DOHH2 (cell line): ENCODE measurements around the gene KIF7.
A peak's percentile ranks its signal among the peaks of the same experiment; 100 is the strongest.

Experiments used
- H3F3A ChIP-seq: fragments of 200-600 bp; sonication (generic), shearing (Covaris generic); 2 replicates; pipeline ENCODE4 v1.6.0; 2016; ENCODE audit warnings: antibody characterized with exemption, mild to moderate bottlenecking; ENCODE audit not compliant: control insufficient read depth, insufficient read depth
- H3K27ac ChIP-seq: fragments of 200-600 bp; sonication (generic); 2 replicates; pipeline ENCODE4 v1.5.1; 2014; ENCODE audit warnings: low read depth, mild to moderate bottlenecking, low read length, moderate library complexity
- H3K27me3 ChIP-seq: fragments of 200-600 bp; sonication (generic); 2 replicates; pipeline ENCODE4 v1.6.1; 2014; ENCODE audit warnings: mild to moderate bottlenecking, low read length, mixed read lengths; ENCODE audit not compliant: control insufficient read depth
- H3K36me3 ChIP-seq: fragments of 200-600 bp; sonication (generic); 2 replicates; pipeline ENCODE4 v1.6.1; 2014; ENCODE audit warnings: mild to moderate bottlenecking, low read length, moderate library complexity, mixed read lengths; ENCODE audit not compliant: control insufficient read depth
- H3K4me1 ChIP-seq: fragments of 200-600 bp; sonication (generic); 2 replicates; pipeline ENCODE4 v1.6.1; 2014; ENCODE audit warnings: mild to moderate bottlenecking, low read length, mixed read lengths; ENCODE audit not compliant: control insufficient read depth
- H3K4me2 ChIP-seq: fragments of 200-600 bp; sonication (generic); 2 replicates; pipeline ENCODE4 v1.6.0; 2014; ENCODE audit warnings: mild to moderate bottlenecking, low read length, moderate library complexity
- H3K4me3 ChIP-seq: fragments of 200-600 bp; sonication (generic); 2 replicates; pipeline ENCODE4 v1.5.1; 2014; ENCODE audit warnings: mild to moderate bottlenecking, low read length, mixed read lengths
- H3K79me2 ChIP-seq: fragments of 200-600 bp; sonication (generic); 2 replicates; pipeline ENCODE4 v1.6.1; 2014; ENCODE audit warnings: mild to moderate bottlenecking, low read length, mixed read lengths; ENCODE audit not compliant: control insufficient read depth
- H3K9me2 ChIP-seq: fragments of 200-600 bp; sonication (generic); replicated peaks from 2 replicates; pipeline ENCODE4 v1.6.1; 2014; ENCODE audit warnings: mild to moderate bottlenecking, low read length, mixed read lengths; ENCODE audit not compliant: control insufficient read depth
- H3K9me3 ChIP-seq: fragments of 200-600 bp; sonication (generic); 2 replicates; pipeline ENCODE4 v1.6.1; 2014; ENCODE audit warnings: antibody characterized with exemption, low read length, mixed read lengths; ENCODE audit not compliant: control insufficient read depth, insufficient read depth
- H4K20me1 ChIP-seq: fragments of 200-600 bp; sonication (generic); 2 replicates; pipeline ENCODE4 v1.6.0; 2014; ENCODE audit warnings: low read depth, mild to moderate bottlenecking, antibody characterized with exemption, low read length, moderate library complexity; ENCODE audit not compliant: control insufficient read depth, insufficient read depth
- EZH2phosphoT487 ChIP-seq: fragments of 200-600 bp; sonication (generic); IDR thresholded peaks from 2 replicates; pipeline ENCODE4 v1.6.1; 2017; ENCODE audit warnings: borderline replicate concordance, mild to moderate bottlenecking, antibody characterized with exemption, low read length, moderate library complexity, mixed read lengths
- TF ChIP-seq, protein P1 (sequence below): fragments of 200-600 bp; sonication (generic); IDR thresholded peaks from one replicate; pipeline ENCODE4 v1.5.1; 2014; ENCODE audit warnings: antibody characterized with exemption, mild to moderate bottlenecking, low read depth, low read length; ENCODE audit not compliant: poor library complexity, severe bottlenecking

The KIF7 gene

DNA sequence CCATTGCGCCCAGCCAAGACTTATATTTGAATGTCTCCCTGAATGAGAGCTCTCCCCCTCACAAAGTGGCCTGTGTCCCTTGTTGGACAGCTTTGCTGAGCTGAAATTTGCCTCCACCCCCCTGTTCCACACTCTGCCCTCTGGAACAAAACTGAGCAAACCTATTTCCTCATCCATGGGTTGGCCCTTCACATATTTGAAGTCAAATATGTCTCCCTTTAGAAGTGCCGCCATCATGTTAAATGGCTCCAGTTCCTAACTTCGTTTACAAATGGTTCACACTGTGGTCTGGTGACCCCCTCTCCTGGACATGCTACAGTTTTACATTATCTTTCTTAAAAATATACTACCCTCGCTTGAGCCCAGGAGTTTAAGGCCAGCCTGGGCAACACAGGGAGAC is 19.3 kb upstream of the KIF7 start:
- Histone ChIP-seq H3K27me3 (no peaks in the 10 kb centered on the region), H3F3A (no peaks in the 10 kb centered on the region), H3K27ac (no peak overlapping the region), H3K36me3 (no peaks in the 10 kb centered on the region), H3K4me2 (no peak overlapping the region), H3K4me1 (no peaks in the 10 kb centered on the region), H3K79me2 (no peaks in the 10 kb centered on the region), H4K20me1 (no peaks in the 10 kb centered on the region), H3K9me3 (no peaks in the 10 kb centered on the region), H3K4me3 (no peak overlapping the region), H3K9me2 (no peaks in the 10 kb centered on the region)
- TF ChIP-seq, protein P1, sequence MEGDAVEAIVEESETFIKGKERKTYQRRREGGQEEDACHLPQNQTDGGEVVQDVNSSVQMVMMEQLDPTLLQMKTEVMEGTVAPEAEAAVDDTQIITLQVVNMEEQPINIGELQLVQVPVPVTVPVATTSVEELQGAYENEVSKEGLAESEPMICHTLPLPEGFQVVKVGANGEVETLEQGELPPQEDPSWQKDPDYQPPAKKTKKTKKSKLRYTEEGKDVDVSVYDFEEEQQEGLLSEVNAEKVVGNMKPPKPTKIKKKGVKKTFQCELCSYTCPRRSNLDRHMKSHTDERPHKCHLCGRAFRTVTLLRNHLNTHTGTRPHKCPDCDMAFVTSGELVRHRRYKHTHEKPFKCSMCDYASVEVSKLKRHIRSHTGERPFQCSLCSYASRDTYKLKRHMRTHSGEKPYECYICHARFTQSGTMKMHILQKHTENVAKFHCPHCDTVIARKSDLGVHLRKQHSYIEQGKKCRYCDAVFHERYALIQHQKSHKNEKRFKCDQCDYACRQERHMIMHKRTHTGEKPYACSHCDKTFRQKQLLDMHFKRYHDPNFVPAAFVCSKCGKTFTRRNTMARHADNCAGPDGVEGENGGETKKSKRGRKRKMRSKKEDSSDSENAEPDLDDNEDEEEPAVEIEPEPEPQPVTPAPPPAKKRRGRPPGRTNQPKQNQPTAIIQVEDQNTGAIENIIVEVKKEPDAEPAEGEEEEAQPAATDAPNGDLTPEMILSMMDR, result no peak
- TF ChIP-seq EZH2phosphoT487, result no peak

DNA sequence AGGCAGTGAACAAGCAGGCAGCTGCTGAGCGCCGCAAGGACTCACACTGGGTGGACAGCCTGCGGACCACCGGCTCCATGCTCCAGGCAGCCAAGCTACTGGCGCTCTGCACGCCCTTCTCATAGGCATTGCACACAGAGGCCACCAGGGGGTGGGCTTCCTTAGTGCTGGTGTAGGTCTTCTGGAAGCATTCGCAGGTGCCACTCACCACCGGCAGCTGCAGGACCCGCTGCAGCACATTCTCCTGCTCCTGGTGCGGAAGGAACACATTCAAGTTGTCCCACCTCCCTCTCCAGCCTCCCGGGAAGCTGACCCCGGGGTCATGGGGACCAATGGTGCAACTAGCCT is 17.9 kb upstream of the KIF7 start:
- Histone ChIP-seq H3K4me2 (no peak overlapping the region), H3K27ac (no peak overlapping the region), H3K4me1 (no peaks in the 10 kb centered on the region), H3F3A (no peaks in the 10 kb centered on the region), H3K9me2 (no peaks in the 10 kb centered on the region), H3K9me3 (no peaks in the 10 kb centered on the region), H3K79me2 (no peaks in the 10 kb centered on the region), H3K27me3 (no peaks in the 10 kb centered on the region), H4K20me1 (no peaks in the 10 kb centered on the region), H3K36me3 (no peaks in the 10 kb centered on the region), H3K4me3 (no peak overlapping the region)
- TF ChIP-seq, protein P1, result peak; percentile 72
- no peak for TF ChIP-seq EZH2phosphoT487

DNA sequence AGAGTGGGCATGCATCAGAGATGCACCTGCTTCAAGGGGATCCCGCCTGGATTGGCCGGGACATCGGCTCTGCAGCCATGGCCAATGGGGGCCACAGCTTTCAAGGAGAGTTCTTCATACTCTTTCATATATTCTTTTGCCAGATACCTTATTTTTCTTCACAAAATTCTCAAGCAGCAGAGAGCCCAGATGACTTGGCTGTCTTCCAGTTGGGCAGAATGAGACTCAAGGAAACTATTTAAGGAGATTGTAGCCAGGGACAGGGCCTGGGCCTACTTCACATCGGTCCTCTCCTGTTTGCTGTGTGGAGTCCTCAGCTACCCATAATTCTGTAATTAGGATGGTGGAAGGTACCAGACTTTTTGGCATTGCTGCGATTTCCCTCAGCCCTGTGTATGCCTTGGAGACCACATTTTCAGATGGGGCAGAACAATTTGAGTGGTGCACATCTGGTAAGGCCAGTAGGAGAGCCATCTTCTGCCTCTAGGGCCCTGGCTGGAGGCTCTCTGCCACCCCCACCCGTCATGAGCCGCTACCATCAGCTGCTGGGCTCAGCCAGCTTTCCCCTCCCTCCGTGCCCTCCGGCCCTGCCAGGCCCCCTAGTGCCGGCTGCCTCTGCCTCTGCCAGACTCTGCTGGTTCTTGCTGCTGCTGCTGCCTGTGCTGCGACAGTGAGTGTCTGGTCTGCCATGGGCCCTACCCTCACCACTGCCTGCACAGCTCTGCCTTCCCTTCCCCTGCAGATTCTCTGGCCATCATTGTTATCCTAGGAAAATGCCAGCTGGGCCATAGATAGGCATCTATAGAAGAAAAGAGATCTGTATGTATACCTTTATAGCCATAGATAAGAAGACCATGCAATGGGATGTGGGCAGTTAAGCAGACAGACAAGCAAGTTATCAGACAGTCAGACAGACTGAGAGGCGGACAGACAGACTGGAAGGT is 17.2 kb upstream of the KIF7 start:
- no peak overlapping the region for H3K4me2 ChIP-seq
- H3K36me3 ChIP-seq, result no peaks in the 10 kb centered on the region

More for the DNA sequence above, 17.2 kb upstream of the KIF7 start:
- H3K4me3 ChIP-seq, result no peak overlapping the region
- no peaks in the 10 kb centered on the region for H3K9me2 ChIP-seq
- H3K79me2 ChIP-seq, result no peaks in the 10 kb centered on the region
- no peaks in the 10 kb centered on the region for H3K27me3 ChIP-seq
- no peaks in the 10 kb centered on the region for H3K9me3 ChIP-seq
- H3K27ac ChIP-seq, result no peak overlapping the region
- no peak for TF ChIP-seq EZH2phosphoT487
- TF ChIP-seq, protein P1, result no peak
- H3K4me1 ChIP-seq, result no peaks in the 10 kb centered on the region
- no peaks in the 10 kb centered on the region for H3F3A ChIP-seq
- H4K20me1 ChIP-seq, result no peaks in the 10 kb centered on the region
